Bronchial epithelial cell (primary cell): ENCODE data around the gene AGPAT3. TPM values are rescaled to one million over a fixed set of nuclear protein-coding genes. Genes with fewer than 3 reads are reported as not detected.

Source experiments
- DNase-seq: peaks from one replicate; pipeline ENCODE4 v3.0.0-alpha.2; 2010; ENCODE audit warnings: low read depth
- FAIRE-seq: peaks from 2 replicates; lab custom pipeline; 2011; peaks lifted over from hg19 to GRCh38; lab: Jason Lieb, UNC
- H3K27me3 ChIP-seq: 2 replicates; pipeline ENCODE4 v1.5.1; 2011; ENCODE audit warnings: low read length; ENCODE audit not compliant: control insufficient read depth, insufficient read depth
- H3K36me3 ChIP-seq: 2 replicates; pipeline ENCODE4 v1.5.1; 2011; ENCODE audit warnings: low read length; ENCODE audit not compliant: control insufficient read depth, insufficient read depth
- H3K4me3 ChIP-seq: 2 replicates; pipeline ENCODE4 v1.5.1; 2011; ENCODE audit warnings: mild to moderate bottlenecking, low read depth, low read length, control low read depth
- CTCF ChIP-seq: IDR thresholded peaks from 2 replicates; pipeline ENCODE4 v1.5.1; 2011; ENCODE audit warnings: mild to moderate bottlenecking, moderate library complexity, low read length, control low read depth, inconsistent platforms; ENCODE audit not compliant: insufficient read depth, severe bottlenecking
- total RNA-seq: library from RNA; depleted of rRNA; stranded (reverse); fragments of >200 nt; gene quantifications from 2 replicates; pipeline ENCODE4 v1.2.1, GENCODE V29; 2014

AGPAT3 gene
- total RNA-seq, 1 donor from 2014 or later: 40.5 TPM

GRCh38 chr21:44024887-44025353 lies 159.9 kb downstream of the AGPAT3 start:
- no peaks in the 10 kb centered on the region for H3K27me3 ChIP-seq
- TF ChIP-seq CTCF: no peak
- H3K36me3 ChIP-seq: peaks cover 2% of the 10 kb centered on the region
- FAIRE-seq (no peak), DNase-seq (peak; percentile 48)
- H3K4me3 ChIP-seq: no peak overlapping the region

GRCh38 chr21:44027607-44028286 lies 162.7 kb downstream of the AGPAT3 start:
- Histone ChIP-seq H3K27me3 (no peaks in the 10 kb centered on the region), H3K36me3 (peaks cover 5% of the 10 kb centered on the region), H3K4me3 (no peak overlapping the region)
- DNase-seq: no peak
- no peak for TF ChIP-seq CTCF
- no peak for FAIRE-seq

- H3K4me3 ChIP-seq: no peak overlapping the region
- no peaks in the 10 kb centered on the region for H3K27me3 ChIP-seq
- peaks cover 5% of the 10 kb centered on the region for H3K36me3 ChIP-seq
- FAIRE-seq (no peak), DNase-seq (no peak)
- no peak for TF ChIP-seq CTCF
These were observed 163.2 kb downstream of the AGPAT3 start for GRCh38 chr21:44028287-44028659.

- H3K36me3 ChIP-seq: peaks cover 8% of the 10 kb centered on the region
- FAIRE-seq (no peak), DNase-seq (no peak)
- no peak for TF ChIP-seq CTCF
- no peaks in the 10 kb centered on the region for H3K27me3 ChIP-seq
- H3K4me3 ChIP-seq: no peak overlapping the region
These were observed 164.6 kb downstream of the AGPAT3 start for GRCh38 chr21:44029460-44030087.

GRCh38 chr21:44035244-44035643 lies 170.2 kb downstream of the AGPAT3 start:
- no peak for DNase-seq
- peaks cover 18% of the 10 kb centered on the region for H3K36me3 ChIP-seq
- no peak for FAIRE-seq
- no peak overlapping the region for H3K4me3 ChIP-seq
- no peak for TF ChIP-seq CTCF
- no peaks in the 10 kb centered on the region for H3K27me3 ChIP-seq

Other genes with a start within 250 kb of the AGPAT3 start
- gene HSF2BP, start 205.7 kb upstream of the AGPAT3 start, total RNA-seq: 5.8 and 6.6 TPM in 2 replicates
- gene RRP1B, start 205.7 kb upstream of the AGPAT3 start, total RNA-seq: 25.3 and 31.1 TPM in 2 replicates
- gene PDXK, start 146.1 kb upstream of the AGPAT3 start, total RNA-seq: 535 and 591 TPM in 2 replicates
- gene CSTB, start 88.9 kb upstream of the AGPAT3 start, total RNA-seq: 31.3 and 139 TPM in 2 replicates
- gene RRP1, start 75.6 kb upstream of the AGPAT3 start, total RNA-seq: 27.1 and 34.5 TPM in 2 replicates
- 16.8 and 21.6 TPM in 2 replicates for gene TRAPPC10, start 147.1 kb downstream of the AGPAT3 start, total RNA-seq
- gene PWP2, start 242.2 kb downstream of the AGPAT3 start, total RNA-seq: 14.7 and 23.3 TPM in 2 replicates